H4 (cell line): Measurements from ENCODE around the gene CHST15. TPM values are rescaled to one million over a fixed set of nuclear protein-coding genes. Genes with fewer than 3 reads are reported as not detected.

Source experiments
- DNase-seq: peaks from one replicate; pipeline ENCODE4 v3.0.0-alpha.2; 2015; ENCODE audit warnings: low spot score
- total RNA-seq: library from RNA; depleted of rRNA; stranded (reverse); fragments of >200 nt; shearing (Covaris generic); gene quantifications from 2 replicates; pipeline ENCODE4 v1.2.3, GENCODE V29; 2014; rRNA removed

CHST15 gene
- total RNA-seq, 1 experiment from 2014 or later, result 4.0 TPM

- no peak for DNase-seq
These were observed 127.2 kb downstream of the CHST15 start for GRCh38 chr10:123965973-123966895.

GRCh38 chr10:123964953-123965352 is 128.4 kb downstream of the CHST15 start:
- no peak for DNase-seq

GRCh38 chr10:123962756-123963530 is 130.5 kb downstream of the CHST15 start:
- DNase-seq, result no peak

- DNase-seq, result no peak
These were observed 135.2 kb downstream of the CHST15 start for GRCh38 chr10:123958241-123958640.

Other genes with a start within 250 kb of the CHST15 start
- gene CPXM2, start 201.8 kb downstream of the CHST15 start, total RNA-seq, result not detected in 2 replicates